Breast epithelium (tissue), 4 donors: Measurements from ENCODE around the gene MATN4. TPM values are rescaled to one million over a fixed set of nuclear protein-coding genes. Genes with fewer than 3 reads are reported as not detected.

Experiments used
- DNase-seq, 2 donors: peaks; one replicate each; pipeline ENCODE4 v3.0.0-alpha.2; 2019; ENCODE audit warnings: low spot score in 2 of 2
- H3K27ac ChIP-seq, 2 donors: fragments of 200-600 bp; sonication (generic) in 1 of 2; one replicate each; pipeline ENCODE4 v1.5.1; 2016 to 2019; ENCODE audit warnings: mild to moderate bottlenecking in 1 of 2
- H3K27me3 ChIP-seq, 2 donors: fragments of 200-600 bp; sonication (generic) in 1 of 2; one replicate each; pipeline versions ENCODE4 v1.5.1 to v1.6.0; 2017 to 2019; ENCODE audit warnings: control low read depth in 1 of 2, mild to moderate bottlenecking in 1 of 2
- H3K36me3 ChIP-seq: fragments of 200-600 bp; one replicate; pipeline ENCODE4 v1.5.1; 2019
- H3K4me1 ChIP-seq, 2 donors: fragments of 200-600 bp; sonication (generic); one replicate each; pipeline ENCODE4 v1.5.1; 2016 to 2019; ENCODE audit warnings: control low read depth in 1 of 2
- H3K4me3 ChIP-seq, 3 donors: fragments of 200-600 bp; sonication (generic); 1 replicate in 2 of 3; 2 replicates in 1 of 3; pipeline ENCODE4 v1.5.1; 2016 to 2019; ENCODE audit warnings: mild to moderate bottlenecking in 3 of 3, moderate library complexity in 2 of 3
- H3K9me3 ChIP-seq, 2 donors: fragments of 200-600 bp; sonication (generic) in 1 of 2; one replicate each; pipeline ENCODE4 v1.5.1; 2016 to 2019; ENCODE audit warnings: control low read depth in 1 of 2
- CTCF ChIP-seq, 3 donors: fragments of 450-650 bp; IDR thresholded peaks; one replicate each; pipeline ENCODE4 v1.5.1; 2016 to 2017; ENCODE audit warnings: antibody characterized with exemption in 3 of 3, mild to moderate bottlenecking in 3 of 3, moderate library complexity in 3 of 3
- POLR2A ChIP-seq: fragments of 450-650 bp; IDR thresholded peaks from one replicate; pipeline ENCODE4 v1.6.1; 2016; ENCODE audit warnings: antibody characterized with exemption, mild to moderate bottlenecking, moderate library complexity
- POLR2AphosphoS5 ChIP-seq, 3 donors: sonication (generic); formaldehyde crosslinking; IDR thresholded peaks; one replicate each; pipeline ENCODE4 v1.6.1; 2017; ENCODE audit warnings: antibody characterized with exemption in 3 of 3
- intact Hi-C: fragments of 100-400 bp; cut with DNase I; formaldehyde crosslinking; loops from one replicate; pipeline ENCODE4 v1.15.1; 2023; ENCODE audit warnings: low total_unique reads
- total RNA-seq, 3 donors: library from RNA; depleted of rRNA; stranded (reverse); fragments of >200 nt; gene quantifications; one replicate each; pipeline ENCODE4 v1.1.0, GENCODE V29; 2016

Gene MATN4, protein sequence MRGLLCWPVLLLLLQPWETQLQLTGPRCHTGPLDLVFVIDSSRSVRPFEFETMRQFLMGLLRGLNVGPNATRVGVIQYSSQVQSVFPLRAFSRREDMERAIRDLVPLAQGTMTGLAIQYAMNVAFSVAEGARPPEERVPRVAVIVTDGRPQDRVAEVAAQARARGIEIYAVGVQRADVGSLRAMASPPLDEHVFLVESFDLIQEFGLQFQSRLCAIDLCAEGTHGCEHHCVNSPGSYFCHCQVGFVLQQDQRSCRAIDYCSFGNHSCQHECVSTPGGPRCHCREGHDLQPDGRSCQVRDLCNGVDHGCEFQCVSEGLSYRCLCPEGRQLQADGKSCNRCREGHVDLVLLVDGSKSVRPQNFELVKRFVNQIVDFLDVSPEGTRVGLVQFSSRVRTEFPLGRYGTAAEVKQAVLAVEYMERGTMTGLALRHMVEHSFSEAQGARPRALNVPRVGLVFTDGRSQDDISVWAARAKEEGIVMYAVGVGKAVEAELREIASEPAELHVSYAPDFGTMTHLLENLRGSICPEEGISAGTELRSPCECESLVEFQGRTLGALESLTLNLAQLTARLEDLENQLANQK
- 1 to 10 TPM in 1 of 3 donors, under 1 TPM in 1, not detected in 1; 0.33 to 1.6 TPM for total RNA-seq

GRCh38 chr20:45308117-45308778 is at the start of gene MATN4:
TSS of gene MATN4 (minus strand) at chr20:45308299. CDS start at chr20:45305582, 2,717 bp downstream.
- no peaks in the 10 kb centered on the region for H3K9me3 ChIP-seq
- no peak for DNase-seq
- H3K4me3 ChIP-seq, result peak within 1 kb of the TSS in 2 of 3 donors; percentile 5 to 7
- no peaks in the 10 kb centered on the region for H3K36me3 ChIP-seq
- TF ChIP-seq POLR2A (no peak), CTCF (IDR thresholded peaks at IDR 0.05) (peak in 2 of 3 donors; percentile 42)
- intact Hi-C loops, result no loop called here
- H3K4me1 ChIP-seq, result peaks cover 0 to 5% of the 10 kb centered on the region in 2 donors
- peaks cover 0 to 21% of the 10 kb centered on the region in 2 donors for H3K27me3 ChIP-seq
- no peak within 1 kb of the TSS for H3K27ac ChIP-seq

- TF ChIP-seq CTCF (IDR thresholded peaks at IDR 0.05) (no peak), POLR2A (no peak), POLR2AphosphoS5 (IDR thresholded peaks at IDR 0.05) (no peak)
- Histone ChIP-seq H3K4me3 (no peak overlapping the region), H3K27me3 (no peaks in the 10 kb centered on the region), H3K27ac (peak overlapping the region; percentile 6 to 30), H3K4me1 (peaks cover 5 to 23% of the 10 kb centered on the region in 2 donors), H3K9me3 (no peaks in the 10 kb centered on the region), H3K36me3 (no peaks in the 10 kb centered on the region)
- intact Hi-C loops, result no loop called here
- DNase-seq, result no peak
Observed at GRCh38 chr20:45355209-45356084, 47.3 kb upstream of the MATN4 start.

- no peaks in the 10 kb centered on the region for H3K36me3 ChIP-seq
- TF ChIP-seq POLR2A (no peak), CTCF (IDR thresholded peaks at IDR 0.05) (no peak), POLR2AphosphoS5 (IDR thresholded peaks at IDR 0.05) (no peak)
- H3K4me3 ChIP-seq, result no peak overlapping the region
- DNase-seq, result no peak
- H3K9me3 ChIP-seq, result no peaks in the 10 kb centered on the region
- intact Hi-C loops, result no loop called here
- H3K27ac ChIP-seq, result peak overlapping the region; percentile 6 to 30
- H3K4me1 ChIP-seq, result peaks cover 3 to 17% of the 10 kb centered on the region in 2 donors
- H3K27me3 ChIP-seq, result no peaks in the 10 kb centered on the region
Observed at GRCh38 chr20:45354423-45355208, 46.5 kb upstream of the MATN4 start.

GRCh38 chr20:45353746-45354145 is 45.6 kb upstream of the MATN4 start:
- intact Hi-C loops, result no loop called here
- Histone ChIP-seq H3K9me3 (no peaks in the 10 kb centered on the region), H3K36me3 (no peaks in the 10 kb centered on the region), H3K27me3 (no peaks in the 10 kb centered on the region), H3K27ac (no peak overlapping the region), H3K4me3 (no peak overlapping the region), H3K4me1 (peaks cover 0 to 16% of the 10 kb centered on the region in 2 donors)
- DNase-seq, result no peak
- TF ChIP-seq CTCF (IDR thresholded peaks at IDR 0.05) (no peak), POLR2A (no peak), POLR2AphosphoS5 (IDR thresholded peaks at IDR 0.05) (no peak)
